Superior temporal gyrus (tissue), 1 donor: ENCODE measurements around the gene STX19.

Experiments
- DNase-seq: peaks from one replicate; pipeline ENCODE4 v3.0.0-alpha.2; 2016; ENCODE audit errors: extremely low spot score

Gene STX19

GRCh38 chr3:94036909-94037507 lies 8.6 kb upstream of the STX19 start:
- no peak for DNase-seq

- peak; percentile 41 for DNase-seq
Measured at GRCh38 chr3:94026623-94027022, 1.8 kb downstream of the STX19 start.

- DNase-seq, result no peak
Measured at GRCh38 chr3:94024385-94024784, 4.0 kb downstream of the STX19 start.

- no peak for DNase-seq
Measured at GRCh38 chr3:94020293-94020692, 8.1 kb downstream of the STX19 start.

GRCh38 chr3:94019659-94020058 lies 8.7 kb downstream of the STX19 start:
- DNase-seq, result no peak

- DNase-seq, result no peak
Measured at GRCh38 chr3:94015025-94015424, 13.4 kb downstream of the STX19 start.

- no peak for DNase-seq
Measured at GRCh38 chr3:94012185-94012584, 16.2 kb downstream of the STX19 start.

- DNase-seq, result no peak
Measured at GRCh38 chr3:94011233-94011711, 17.1 kb downstream of the STX19 start.

- DNase-seq, result no peak
Measured at GRCh38 chr3:94009608-94010007, 18.8 kb downstream of the STX19 start.

GRCh38 chr3:94008253-94008652 lies 20.1 kb downstream of the STX19 start:
- no peak for DNase-seq

- DNase-seq, result peak; percentile 82
Measured at GRCh38 chr3:94004301-94004910, 24.0 kb downstream of the STX19 start.

GRCh38 chr3:94001827-94002495 lies 26.4 kb downstream of the STX19 start:
- DNase-seq, result no peak

GRCh38 chr3:94001191-94001590 lies 27.2 kb downstream of the STX19 start:
- no peak for DNase-seq

GRCh38 chr3:93994056-93994455 lies 34.3 kb downstream of the STX19 start:
- no peak for DNase-seq

GRCh38 chr3:93992207-93992606 lies 36.2 kb downstream of the STX19 start:
- no peak for DNase-seq

- DNase-seq, result no peak
Measured at GRCh38 chr3:93991631-93992030, 36.8 kb downstream of the STX19 start.

- DNase-seq, result no peak
Measured at GRCh38 chr3:93989241-93989640, 39.2 kb downstream of the STX19 start.

- no peak for DNase-seq
Measured at GRCh38 chr3:93988764-93989163, 39.6 kb downstream of the STX19 start.

- no peak for DNase-seq
Measured at GRCh38 chr3:93988283-93988682, 40.1 kb downstream of the STX19 start.

GRCh38 chr3:93984618-93985017 lies 43.8 kb downstream of the STX19 start:
- no peak for DNase-seq

GRCh38 chr3:93983408-93983807 lies 45.0 kb downstream of the STX19 start:
- DNase-seq, result no peak

GRCh38 chr3:93981649-93982048 lies 46.7 kb downstream of the STX19 start:
- no peak for DNase-seq
